GM21825 (cell line): Measurements from ENCODE around the gene EHD1.
A peak's percentile ranks its signal among the peaks of the same experiment; 100 is the strongest.

Experiments
- ATAC-seq: cut with Tn5 transposase; IDR thresholded peaks from one replicate; pipeline ENCODE4 v1.9.1; 2021; ENCODE audit warnings: mild to moderate bottlenecking, moderate library complexity; ENCODE audit not compliant: unreplicated experiment

Gene EHD1

GRCh38 chr11:64875369-64876228 is 2.8 kb downstream of the EHD1 start:
- ATAC-seq, result no peak

- no peak for ATAC-seq
These were observed 3.8 kb downstream of the EHD1 start for GRCh38 chr11:64874308-64875240.

- ATAC-seq, result no peak
These were observed 5.5 kb downstream of the EHD1 start for GRCh38 chr11:64872790-64873488.

GRCh38 chr11:64871492-64871891 is 6.9 kb downstream of the EHD1 start:
- ATAC-seq, result no peak

- ATAC-seq, result no peak
These were observed 7.4 kb downstream of the EHD1 start for GRCh38 chr11:64870893-64871466.

GRCh38 chr11:64870176-64870892 is 8.1 kb downstream of the EHD1 start:
- ATAC-seq, result no peak

- no peak for ATAC-seq
These were observed 8.7 kb downstream of the EHD1 start for GRCh38 chr11:64869571-64870175.

GRCh38 chr11:64868904-64869570 is 9.4 kb downstream of the EHD1 start:
- ATAC-seq, result no peak

- no peak for ATAC-seq
These were observed 10.5 kb downstream of the EHD1 start for GRCh38 chr11:64867748-64868462.

GRCh38 chr11:64866173-64866491 is 12.3 kb downstream of the EHD1 start:
- no peak for ATAC-seq

- peak; percentile 21 for ATAC-seq
These were observed 12.9 kb downstream of the EHD1 start for GRCh38 chr11:64865286-64866172.

GRCh38 chr11:64864473-64865285 is 13.7 kb downstream of the EHD1 start:
- peak; percentile 21 for ATAC-seq

GRCh38 chr11:64864135-64864472 is 14.3 kb downstream of the EHD1 start:
- no peak for ATAC-seq

- no peak for ATAC-seq
These were observed 14.9 kb downstream of the EHD1 start for GRCh38 chr11:64863391-64864060.

- no peak for ATAC-seq
These were observed 15.4 kb downstream of the EHD1 start for GRCh38 chr11:64862987-64863390.

GRCh38 chr11:64861227-64861975 is 17.0 kb downstream of the EHD1 start:
- ATAC-seq, result no peak
